Measurements from ENCODE around the gene LIMCH1. TPM values are rescaled to one million over a fixed set of nuclear protein-coding genes. Genes with fewer than 3 reads are reported as not detected.

Gene LIMCH1
- total RNA-seq, 1 experiment from 2014 or later: 3.3 TPM

DNA sequence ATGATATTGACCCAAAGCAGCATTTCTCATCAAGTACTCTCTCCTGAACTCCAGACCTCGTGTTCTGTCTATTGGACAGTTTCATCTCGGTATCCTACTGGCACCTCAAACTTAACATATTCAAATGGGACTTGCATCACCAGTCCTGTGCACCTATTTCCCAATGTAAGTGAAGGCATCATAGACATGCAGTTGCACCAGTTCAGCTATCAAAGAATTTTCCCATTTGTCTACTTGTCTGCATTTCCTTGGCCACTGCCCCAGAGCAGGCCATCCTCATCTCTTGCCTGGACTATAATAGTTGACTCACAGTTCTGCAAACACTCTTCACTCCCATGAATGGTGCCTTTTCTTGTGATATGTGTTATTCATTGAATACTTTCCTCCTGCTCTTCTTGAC lies 11.3 kb upstream of the LIMCH1 start:
- Mint-ChIP-seq H3K36me3 (ENCODE audit: insufficient read depth in 1 of 3, low read depth in 3 of 3) (peaks cover 0 to 7% (median 0%) of the 10 kb centered on the region in 3 experiments; a peak in 1 of 7 replicates), H3K4me1 (peaks cover 18 to 19% of the 10 kb centered on the region in 2 experiments), H3K27ac (peak overlapping the region in 2 of 3 experiments; percentile 0; a peak in 1 of 7 replicates), H3K27me3 (ENCODE audit: low read depth) (no peaks in the 10 kb centered on the region), H3K9me3 (no peaks in the 10 kb centered on the region), H3K4me3 (no peak overlapping the region)
- Histone ChIP-seq H3K23ac (ENCODE audit: insufficient read length, low read depth, low read length) (no peak overlapping the region), H3K79me1 (ENCODE audit: insufficient read depth, low read depth, low read length, poor library complexity, severe bottlenecking) (no peaks in the 10 kb centered on the region), H4K8ac (replicated peaks; ENCODE audit: insufficient read length, low read depth, low read length) (no peak overlapping the region), H3K18ac (ENCODE audit: insufficient read length, low read depth, low read length) (no peak overlapping the region), H3K9me3 (ENCODE audit: control insufficient read depth, low read depth, low read length) (no peaks in the 10 kb centered on the region), H2BK120ac (ENCODE audit: low read depth, low read length, poor library complexity, severe bottlenecking) (no peak overlapping the region), H3K4me1 (ENCODE audit: insufficient read depth, low read length) (0 out of 2 replicates have a peak, but pooled peaks cover 2% of the 10 kb centered on the region), H2BK5ac (ENCODE audit: insufficient read length, low read length) (no peak overlapping the region), H3K27ac (ENCODE audit: insufficient read length, low read depth, low read length) (no peak overlapping the region), H2BK12ac (ENCODE audit: insufficient read length, low read depth, low read length) (no peak overlapping the region), H3K9ac (ENCODE audit: extremely low read depth, insufficient read length, low read length) (no peak overlapping the region), H4K91ac (ENCODE audit: insufficient read length, low read depth, low read length) (no peak overlapping the region), H3K23me2 (ENCODE audit: insufficient read length, low read depth, low read length, poor library complexity, severe bottlenecking) (no peaks in the 10 kb centered on the region), H3K27me3 (ENCODE audit: insufficient read depth, low read length) (no peaks in the 10 kb centered on the region), H3K4me2 (ENCODE audit: insufficient read depth, insufficient read length, low read length) (no peak overlapping the region), H2AFZ (ENCODE audit: low read length) (no peak overlapping the region), H4K5ac (ENCODE audit: insufficient read length, low read depth, low read length) (no peak overlapping the region), H3K14ac (ENCODE audit: insufficient read depth, low read length) (no peak overlapping the region), H3K56ac (ENCODE audit: insufficient read length, low read depth, low read length) (no peak overlapping the region), H3T11ph (ENCODE audit: low read length) (no peak overlapping the region), H2AK5ac (ENCODE audit: insufficient read length, low read length) (peak overlapping the region; percentile 6), H3K4ac (ENCODE audit: low read depth, low read length) (no peak overlapping the region), H2BK20ac (ENCODE audit: low read depth, low read length, poor library complexity, severe bottlenecking) (no peak overlapping the region), H2BK15ac (ENCODE audit: low read depth, low read length) (no peak overlapping the region), H4K20me1 (ENCODE audit: control insufficient read depth, insufficient read depth, insufficient read length) (no peaks in the 10 kb centered on the region), H3K79me2 (ENCODE audit: insufficient read depth, low read length) (no peaks in the 10 kb centered on the region)
- DNase-seq: no peak
- TF ChIP-seq, protein P1, sequence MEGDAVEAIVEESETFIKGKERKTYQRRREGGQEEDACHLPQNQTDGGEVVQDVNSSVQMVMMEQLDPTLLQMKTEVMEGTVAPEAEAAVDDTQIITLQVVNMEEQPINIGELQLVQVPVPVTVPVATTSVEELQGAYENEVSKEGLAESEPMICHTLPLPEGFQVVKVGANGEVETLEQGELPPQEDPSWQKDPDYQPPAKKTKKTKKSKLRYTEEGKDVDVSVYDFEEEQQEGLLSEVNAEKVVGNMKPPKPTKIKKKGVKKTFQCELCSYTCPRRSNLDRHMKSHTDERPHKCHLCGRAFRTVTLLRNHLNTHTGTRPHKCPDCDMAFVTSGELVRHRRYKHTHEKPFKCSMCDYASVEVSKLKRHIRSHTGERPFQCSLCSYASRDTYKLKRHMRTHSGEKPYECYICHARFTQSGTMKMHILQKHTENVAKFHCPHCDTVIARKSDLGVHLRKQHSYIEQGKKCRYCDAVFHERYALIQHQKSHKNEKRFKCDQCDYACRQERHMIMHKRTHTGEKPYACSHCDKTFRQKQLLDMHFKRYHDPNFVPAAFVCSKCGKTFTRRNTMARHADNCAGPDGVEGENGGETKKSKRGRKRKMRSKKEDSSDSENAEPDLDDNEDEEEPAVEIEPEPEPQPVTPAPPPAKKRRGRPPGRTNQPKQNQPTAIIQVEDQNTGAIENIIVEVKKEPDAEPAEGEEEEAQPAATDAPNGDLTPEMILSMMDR (conservative IDR thresholded peaks at IDR 0.05): no peak
- WGBS (ENCODE audit: extremely low coverage, insufficient read length, low lambda C conversion rate): no CpG with 5 or more reads among the region's 2 CpGs
